GM18520 (cell line): ENCODE results near the gene ALPL.
"Not testable (repeated sequence)": the region's sequence is repeated elsewhere in the genome, so short reads cannot be mapped to it uniquely, and the experiment has no call there.

Experiments used
- ATAC-seq: cut with Tn5 transposase; IDR thresholded peaks from one replicate; pipeline ENCODE4 v1.9.1; 2021; ENCODE audit not compliant: unreplicated experiment

The ALPL gene

GRCh38 chr1:21509351-21510112 lies at the start of gene ALPL:
Gene ALPL, plus strand, starts transcription at chr1:21509423. Its CDS starts 44,659 bp downstream, at chr1:21554082.
- ATAC-seq: no peak

DNA sequence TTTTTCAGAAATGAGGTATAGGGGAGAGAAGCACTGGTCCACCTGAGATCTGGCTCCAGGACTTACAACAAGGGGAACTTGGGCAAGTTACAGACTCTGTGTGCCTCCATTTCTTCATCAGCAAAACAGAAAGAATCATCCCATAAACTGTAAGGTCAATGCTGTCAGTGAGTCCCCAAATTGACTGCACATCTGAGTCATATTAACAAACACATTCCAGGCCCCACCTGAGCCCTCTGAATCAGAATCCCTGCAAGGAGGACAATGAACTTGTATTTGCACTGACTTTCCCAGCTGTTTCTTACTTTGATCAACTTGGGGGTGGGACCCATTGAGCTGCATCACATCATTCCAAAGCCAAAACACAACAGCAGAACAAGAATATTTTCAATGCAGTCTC lies 44.1 kb upstream of the ALPL start:
- not testable (repeated sequence) for ATAC-seq

DNA sequence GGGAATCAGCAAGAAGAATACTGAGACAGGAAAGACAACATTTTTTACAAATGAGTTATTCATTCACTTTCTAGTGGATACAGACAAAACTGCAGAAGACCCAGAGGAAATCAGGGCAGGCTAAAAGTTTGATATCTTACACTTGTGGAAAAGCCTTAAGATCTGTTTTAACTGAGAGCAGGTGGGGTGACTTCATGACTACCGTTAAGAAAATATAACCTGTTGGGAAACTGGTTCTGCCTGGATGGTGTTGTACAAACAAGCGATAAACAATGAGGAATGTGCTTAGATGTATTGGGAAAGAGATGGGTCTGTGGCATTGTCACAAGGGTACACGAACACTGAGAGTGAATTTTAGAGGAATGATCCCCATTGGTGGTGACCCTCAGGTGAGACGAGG lies 41.3 kb upstream of the ALPL start:
- not testable (repeated sequence) for ATAC-seq

GRCh38 chr1:21468599-21468998 lies 40.6 kb upstream of the ALPL start:
- no peak for ATAC-seq

GRCh38 chr1:21469581-21469980 lies 39.6 kb upstream of the ALPL start:
- no peak for ATAC-seq

- ATAC-seq: no peak
These were observed 36.4 kb upstream of the ALPL start for GRCh38 chr1:21472861-21473260.

- no peak for ATAC-seq
These were observed 30.9 kb upstream of the ALPL start for GRCh38 chr1:21478356-21478755.

DNA sequence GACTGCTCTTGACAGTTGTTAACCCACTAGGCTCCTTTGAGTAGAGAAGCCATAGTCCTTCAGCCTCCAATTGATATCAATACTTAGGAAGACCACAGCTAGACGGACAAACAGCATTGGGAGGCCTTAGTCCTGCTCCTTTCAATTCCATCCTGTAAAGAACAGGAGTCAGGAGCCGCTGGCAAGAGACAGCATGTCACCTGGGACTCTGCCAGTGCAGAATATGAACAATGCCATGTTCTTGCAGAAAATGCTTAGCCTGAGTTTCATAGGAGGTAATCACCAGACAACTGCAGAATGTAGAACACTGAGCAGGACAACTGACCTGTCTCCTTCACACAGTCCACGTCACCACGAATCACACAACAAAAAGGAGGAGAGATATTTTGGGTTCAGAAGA lies 25.3 kb upstream of the ALPL start:
- ATAC-seq: not testable (repeated sequence)

DNA sequence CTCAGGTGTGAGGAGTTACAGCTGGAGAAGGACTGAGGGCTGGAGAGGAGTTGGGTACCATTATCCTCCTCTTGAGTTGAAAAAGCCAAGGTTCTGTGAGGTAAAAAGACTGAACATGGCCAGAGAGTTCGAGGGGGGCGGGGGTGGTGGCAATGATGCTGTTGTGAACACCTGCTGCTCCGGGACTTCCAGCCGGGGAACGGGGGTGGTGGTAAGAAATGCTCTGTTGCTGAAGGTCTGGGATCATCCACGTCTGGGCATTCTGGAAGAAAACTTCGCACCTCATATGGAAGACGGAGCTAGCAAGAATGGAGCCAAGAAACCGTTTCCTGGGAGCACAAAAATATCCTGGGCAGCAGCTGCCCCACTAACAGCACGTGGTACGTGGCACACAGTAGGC lies 20.1 kb upstream of the ALPL start:
- ATAC-seq: no peak

- ATAC-seq: no peak
These were observed 18.3 kb upstream of the ALPL start for GRCh38 chr1:21490774-21491487.

DNA sequence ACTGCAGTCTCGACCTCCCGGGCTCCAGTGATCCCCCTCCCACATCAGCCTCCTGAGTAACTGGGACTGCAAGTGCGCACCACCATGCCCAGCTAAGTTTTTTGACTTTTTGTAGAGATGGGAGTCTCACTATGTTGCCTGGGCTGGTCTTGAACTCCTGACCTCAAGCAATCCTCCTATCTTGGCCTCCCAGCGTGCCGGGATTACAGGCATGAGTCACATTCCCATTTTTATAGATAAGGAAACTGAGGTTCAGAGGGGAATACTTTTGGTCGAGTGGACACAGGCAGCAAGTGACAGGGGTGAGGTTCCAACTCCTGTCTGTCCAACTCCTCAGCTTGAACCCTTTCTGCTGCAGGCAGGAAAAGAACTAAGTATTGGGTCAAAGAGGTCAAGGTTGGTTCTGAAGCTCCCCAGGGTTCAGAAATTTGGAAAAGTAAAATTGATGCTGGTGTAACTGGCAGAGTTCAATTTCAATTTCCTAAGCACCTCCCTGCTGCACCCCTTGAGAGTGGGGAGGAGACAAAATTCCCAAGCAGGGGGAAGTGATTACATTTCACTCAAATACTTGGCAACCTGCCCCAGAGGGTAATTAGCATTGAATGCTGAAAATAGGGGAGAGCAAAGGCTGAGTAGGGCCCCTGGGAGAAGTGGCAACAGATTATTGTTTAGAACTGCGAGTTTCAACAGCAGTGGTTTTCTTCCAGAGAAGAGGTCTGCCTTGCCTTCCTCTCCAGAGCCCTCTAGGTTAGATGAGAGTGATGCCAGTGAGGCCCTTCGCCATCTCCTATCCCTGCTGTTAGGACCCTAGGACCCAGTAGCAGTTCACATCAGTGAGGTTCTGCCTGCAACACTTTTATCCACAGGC lies 17.5 kb upstream of the ALPL start:
- no peak for ATAC-seq

DNA sequence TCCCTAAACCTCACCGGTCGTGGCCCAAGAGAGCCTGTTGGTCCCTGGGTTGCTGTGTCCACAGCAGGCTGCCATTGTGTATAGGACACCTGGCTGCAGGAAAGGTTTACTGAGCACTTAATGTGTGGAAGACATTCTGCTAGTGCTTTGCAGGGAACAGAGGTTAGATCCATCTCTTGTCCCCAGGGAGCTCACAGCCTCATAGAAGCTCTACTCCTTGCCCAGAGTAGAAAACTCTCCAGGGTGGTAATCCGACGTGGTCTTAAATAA lies 16.9 kb upstream of the ALPL start:
- no peak for ATAC-seq

- no peak for ATAC-seq
These were observed 15.0 kb upstream of the ALPL start for GRCh38 chr1:21494196-21494595.

DNA sequence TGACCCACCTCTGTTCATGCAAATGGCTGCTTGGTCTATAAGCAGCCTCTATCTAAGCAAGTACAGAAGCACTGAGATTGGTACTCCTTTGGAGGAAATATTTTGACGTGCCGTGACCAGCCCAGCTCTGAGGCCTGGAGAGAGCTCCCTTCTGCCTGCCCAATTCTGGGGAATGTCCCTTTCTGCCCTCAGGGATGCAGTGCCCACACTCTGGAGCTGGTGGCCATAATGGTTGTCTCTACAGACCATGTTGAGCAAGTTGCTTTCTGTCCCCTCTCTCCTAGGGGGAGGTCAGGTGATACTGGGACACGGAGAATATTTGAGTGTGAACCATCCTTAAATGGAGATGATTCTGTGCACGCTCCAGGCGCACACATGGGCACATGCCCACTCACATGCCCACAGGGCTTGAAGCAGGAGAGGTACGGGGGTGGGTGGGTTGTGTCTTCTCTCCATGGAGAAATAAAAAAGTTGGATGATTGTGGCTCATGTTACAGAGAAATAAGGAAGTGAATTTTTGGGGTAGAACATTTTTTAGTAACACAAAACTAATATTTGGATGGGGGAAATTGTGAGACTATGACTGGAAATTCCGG lies 13.9 kb upstream of the ALPL start:
- ATAC-seq: no peak

DNA sequence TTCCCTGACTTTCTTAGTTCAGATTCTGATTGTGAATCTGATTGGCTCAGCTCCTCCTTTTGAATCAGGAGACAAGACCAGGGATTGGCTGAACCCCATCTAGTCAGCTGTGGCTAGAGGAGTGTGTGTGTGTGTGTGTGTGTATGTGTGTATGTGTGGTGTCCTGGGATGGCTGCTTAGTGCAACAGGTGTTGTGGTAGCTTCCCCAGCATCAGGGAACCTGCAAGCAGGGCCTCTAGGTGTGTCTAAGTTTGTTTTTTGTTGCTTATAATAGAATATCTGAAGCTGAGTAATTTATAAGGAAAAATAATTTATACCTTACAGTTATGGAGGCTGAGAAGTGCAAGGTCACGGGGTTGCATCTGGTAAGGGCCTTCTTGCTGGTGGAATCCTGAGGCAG lies 13.2 kb upstream of the ALPL start:
- ATAC-seq: no peak

GRCh38 chr1:21496886-21497285 lies 12.3 kb upstream of the ALPL start:
- no peak for ATAC-seq

- no peak for ATAC-seq
These were observed 11.7 kb upstream of the ALPL start for GRCh38 chr1:21497466-21498061.

- no peak for ATAC-seq
These were observed 9.8 kb upstream of the ALPL start for GRCh38 chr1:21499283-21499950.

DNA sequence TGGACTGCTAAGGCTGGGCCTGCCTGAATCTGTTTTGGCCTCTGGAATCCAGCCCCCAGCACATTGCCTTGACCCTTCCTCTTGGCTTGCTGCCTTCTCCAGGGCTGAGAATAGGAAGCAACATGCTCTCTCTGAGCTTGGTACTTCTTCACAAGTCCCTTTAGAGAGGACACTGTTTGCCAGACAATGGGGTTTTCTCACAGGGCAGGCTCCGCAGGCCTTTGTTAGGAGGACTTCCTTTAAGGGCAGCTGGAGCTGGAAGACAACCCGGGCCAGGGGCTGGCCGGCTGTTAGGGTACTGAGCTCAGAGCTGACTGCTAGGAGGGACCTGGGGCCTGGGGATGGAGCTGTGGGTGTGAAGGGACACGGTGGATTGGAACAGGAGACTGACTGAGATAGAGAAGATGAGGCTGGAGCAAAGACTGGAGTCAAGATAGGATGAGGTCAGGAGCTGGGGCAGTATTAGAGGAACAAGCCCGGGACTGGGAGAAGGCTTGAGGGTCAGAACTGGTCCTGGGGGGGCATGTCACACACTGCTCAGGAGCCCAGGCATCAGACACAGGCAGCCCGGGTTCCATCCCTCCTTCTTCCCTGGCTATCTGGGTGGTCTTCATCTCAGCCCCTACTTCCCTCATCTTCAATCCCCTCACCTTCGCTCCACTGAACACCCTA lies 5.4 kb upstream of the ALPL start:
- no peak for ATAC-seq

- ATAC-seq: no peak
These were observed 2.4 kb upstream of the ALPL start for GRCh38 chr1:21506804-21507203.
